GM15510 (cell line): ENCODE measurements around the gene IFNAR2.

Source experiments
- POLR2A ChIP-seq: IDR thresholded peaks from 3 replicates; pipeline ENCODE4 v1.6.1; 2011; ENCODE audit warnings: borderline replicate concordance; ENCODE audit not compliant: insufficient read length; ENCODE audit errors: extremely low read depth

The IFNAR2 gene

DNA sequence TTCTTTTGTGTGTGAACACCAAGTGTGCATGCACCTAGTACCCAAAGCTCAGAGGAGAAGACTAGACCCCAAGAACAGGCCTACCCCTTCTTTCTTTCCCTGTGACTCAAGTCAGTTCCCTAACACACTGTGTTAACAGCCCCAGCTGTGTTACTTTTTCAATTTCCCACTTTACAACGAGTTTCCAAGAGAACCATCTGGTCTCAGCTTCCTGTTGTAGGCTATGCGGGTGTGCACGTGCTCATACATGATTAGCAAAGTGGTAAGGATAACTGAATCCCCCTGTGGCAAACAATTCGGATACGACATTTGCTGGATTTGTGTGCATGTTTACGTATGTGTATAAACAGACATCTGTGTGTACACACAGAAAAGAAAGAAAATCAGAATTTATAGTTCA lies 17.9 kb downstream of the IFNAR2 start:
- no peak for TF ChIP-seq POLR2A

DNA sequence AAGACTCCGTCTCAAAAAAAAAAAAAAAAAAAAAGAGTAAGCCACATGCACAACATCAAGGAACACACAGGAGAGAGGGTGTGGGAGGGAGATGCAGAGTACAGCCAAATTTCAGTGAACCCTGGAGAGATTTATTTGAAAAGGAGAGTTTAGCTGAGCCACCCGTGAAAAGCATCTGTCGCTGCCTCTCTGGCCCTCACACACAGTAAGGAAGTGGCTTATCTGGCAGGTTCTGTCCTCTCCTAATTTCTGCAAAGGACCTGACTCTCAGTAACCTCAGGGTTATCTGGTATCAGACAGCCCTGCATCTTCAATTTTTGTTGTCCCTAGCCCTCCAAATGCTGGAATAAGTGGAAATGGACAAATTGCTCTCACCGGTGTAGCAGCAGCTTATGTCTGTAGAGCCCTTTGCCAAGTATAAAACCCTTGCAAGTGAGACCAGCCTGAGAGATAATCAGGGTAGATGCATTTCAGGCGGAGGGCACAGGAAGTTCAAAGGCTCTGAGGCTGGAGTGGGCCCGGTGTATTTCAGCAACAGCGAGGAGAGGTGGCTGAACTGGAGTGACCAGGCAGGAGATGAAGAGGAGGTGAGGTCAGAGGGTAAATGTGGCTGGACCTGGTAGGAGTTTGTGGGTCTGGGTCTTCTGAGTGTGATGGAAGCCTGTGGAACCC lies 19.7 kb downstream of the IFNAR2 start:
- no peak for TF ChIP-seq POLR2A

DNA sequence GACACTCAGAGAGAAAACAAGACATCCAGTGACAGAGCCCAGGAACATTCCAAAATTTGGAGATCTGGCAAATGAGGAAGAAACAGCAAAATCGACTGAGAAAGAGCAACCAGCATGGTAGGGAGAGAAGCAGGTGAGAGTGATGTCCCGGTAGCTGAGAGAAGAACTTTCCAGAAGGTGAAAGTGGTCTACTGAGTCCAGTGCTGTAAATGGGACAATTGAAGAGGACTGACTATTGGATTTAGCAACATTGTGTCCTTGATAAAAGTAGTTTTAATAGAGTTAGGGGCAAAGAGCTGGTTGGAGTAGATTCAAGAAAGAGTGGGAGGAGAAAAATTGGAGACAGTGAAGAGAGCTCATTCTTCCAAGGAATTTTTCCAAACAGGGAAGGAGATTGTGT lies 21.4 kb downstream of the IFNAR2 start:
- TF ChIP-seq POLR2A, result no peak

DNA sequence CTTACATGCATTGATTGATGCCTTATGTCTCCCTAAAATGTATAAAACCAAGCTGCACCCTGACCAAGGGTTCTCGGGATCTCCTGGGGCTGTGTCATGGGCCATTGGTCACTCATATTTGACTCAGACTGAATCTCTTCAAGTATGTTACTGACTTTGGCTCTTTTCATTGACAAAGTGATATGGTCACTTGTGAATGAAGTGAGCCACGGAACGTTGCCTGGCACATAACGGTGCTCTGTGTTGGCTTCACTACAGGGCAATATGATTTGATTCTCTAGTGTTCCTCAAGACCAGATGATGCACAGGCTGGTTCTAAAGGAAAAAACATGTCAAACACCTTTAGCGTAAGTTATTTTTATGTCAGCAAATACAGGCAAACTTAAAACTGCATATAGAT lies 25.0 kb downstream of the IFNAR2 start:
- no peak for TF ChIP-seq POLR2A

DNA sequence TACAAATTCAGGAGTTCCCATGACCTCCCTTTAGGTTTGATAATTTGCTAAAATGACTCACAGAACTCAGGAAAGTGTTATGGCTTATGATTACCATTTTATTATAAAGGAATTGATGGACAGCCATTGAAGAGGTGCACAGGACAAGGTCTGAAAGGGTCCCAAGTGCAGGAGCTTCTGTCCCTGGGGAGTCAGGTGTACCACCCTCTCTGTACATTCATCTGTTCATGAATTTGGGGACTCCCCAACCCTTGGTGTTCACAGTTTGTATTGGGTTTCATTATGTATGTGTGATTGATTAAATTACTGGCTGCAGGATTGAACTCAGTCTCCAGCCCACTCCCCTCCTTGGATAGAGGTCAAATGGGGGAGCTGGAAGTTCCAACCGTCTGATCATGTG lies 25.7 kb downstream of the IFNAR2 start:
- TF ChIP-seq POLR2A, result no peak

DNA sequence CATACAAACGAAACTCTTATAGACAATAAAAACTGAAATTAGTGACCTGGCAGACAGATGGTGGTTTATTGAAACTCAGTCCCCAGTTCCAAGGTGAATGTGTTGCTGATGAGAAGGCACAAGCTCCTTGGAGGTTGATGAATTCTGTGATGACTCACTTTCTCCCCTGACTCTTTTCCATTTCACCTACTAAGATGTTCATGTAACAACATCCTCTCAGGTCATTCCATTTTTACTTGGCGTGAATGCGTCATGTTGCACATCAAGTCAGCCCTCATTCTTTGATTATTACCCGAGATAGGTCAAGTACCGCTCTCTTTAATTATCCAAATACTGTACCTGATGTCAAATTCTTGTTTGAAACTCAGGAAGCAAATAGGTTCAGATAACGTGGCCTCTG lies 26.3 kb downstream of the IFNAR2 start:
- no peak for TF ChIP-seq POLR2A

DNA sequence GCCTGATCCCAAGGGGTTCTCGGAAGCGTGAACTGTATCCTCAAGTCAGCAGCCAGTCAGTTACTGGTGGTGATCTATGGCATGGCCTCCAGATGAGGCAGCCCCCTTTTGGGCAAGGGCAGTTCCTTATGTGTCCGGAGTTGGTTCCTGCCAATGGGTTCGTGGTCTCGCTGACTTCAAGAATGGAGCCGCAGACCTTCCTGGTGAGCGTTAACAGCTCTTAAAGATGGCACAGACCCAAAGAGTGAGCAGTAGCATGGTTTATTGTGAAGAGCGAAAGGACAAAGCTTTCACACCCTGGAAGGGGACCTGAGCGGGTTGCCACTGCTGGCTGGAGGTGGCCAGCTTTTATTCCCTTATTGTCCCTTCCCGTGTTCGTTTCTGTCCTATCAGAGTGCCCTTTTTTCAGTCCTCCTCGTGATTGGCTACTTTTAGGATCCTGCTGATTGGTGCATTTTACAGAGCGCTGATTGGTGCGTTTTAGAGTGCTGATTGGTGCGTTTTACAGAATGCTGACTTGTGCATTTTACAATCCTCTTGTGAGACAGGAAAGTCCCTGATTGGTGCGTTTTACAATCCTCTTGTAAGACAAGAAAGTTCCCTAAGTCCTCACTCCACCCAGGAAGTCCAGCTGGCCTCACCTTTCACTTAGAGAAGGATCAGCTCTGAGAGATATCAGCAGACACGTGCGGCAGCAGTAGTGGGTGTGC lies 27.5 kb downstream of the IFNAR2 start:
- no peak for TF ChIP-seq POLR2A

DNA sequence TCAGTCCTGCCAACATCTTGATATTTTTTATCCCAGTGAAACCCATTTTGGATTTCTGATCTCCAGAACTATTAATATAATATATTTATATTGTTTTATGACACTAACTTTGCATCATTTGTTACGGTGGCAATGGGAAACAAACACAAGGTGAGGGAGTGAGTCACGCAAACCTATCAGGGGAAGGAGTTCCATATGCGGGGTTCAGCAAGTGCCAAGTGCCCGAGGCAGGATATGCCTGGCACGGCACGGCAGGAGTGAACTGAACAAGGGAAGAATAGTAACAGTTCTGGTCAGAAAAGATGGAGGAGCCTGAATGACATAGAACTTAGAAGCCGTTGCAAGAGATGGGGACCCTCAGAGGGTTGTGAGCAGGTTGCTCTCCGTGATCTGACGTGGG lies 28.7 kb downstream of the IFNAR2 start:
- no peak for TF ChIP-seq POLR2A

DNA sequence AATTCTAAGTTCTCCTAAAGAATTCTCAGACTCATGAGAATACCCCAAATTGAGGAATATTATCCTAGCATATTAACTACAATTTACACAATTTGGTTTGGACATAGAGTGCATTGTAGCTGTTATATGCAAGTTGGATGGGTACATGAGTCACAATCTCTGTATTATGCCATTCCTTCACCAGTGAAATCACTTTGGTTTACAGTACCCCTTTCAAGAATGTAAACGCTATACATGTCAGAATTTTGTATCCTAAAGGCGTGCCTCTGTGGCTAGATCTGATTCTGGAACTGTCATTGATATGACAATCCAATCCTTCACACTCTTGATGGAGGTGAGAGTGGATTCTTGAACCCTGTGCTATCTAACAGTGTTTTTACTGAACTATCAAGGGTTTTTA lies 29.7 kb downstream of the IFNAR2 start:
- no peak for TF ChIP-seq POLR2A

DNA sequence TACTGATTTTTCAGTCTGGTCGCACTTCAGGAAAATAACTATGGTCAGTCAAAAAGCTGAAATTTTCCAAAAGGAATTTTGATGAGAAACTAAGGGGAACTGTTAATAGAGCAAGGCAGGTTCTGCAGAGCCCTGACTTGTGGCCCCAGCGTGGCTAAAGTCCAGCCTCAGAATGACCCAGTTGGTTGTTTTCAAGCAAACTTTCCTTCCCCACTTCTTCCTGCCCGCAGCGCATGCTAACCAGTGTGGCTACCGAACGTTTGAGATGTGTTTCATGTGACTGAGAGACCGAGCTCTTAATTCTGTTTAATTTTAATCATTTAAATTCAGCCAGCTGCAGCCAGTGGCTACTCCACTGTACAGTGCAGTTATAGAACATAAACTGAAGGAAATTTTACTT lies 30.3 kb downstream of the IFNAR2 start:
- TF ChIP-seq POLR2A, result no peak

DNA sequence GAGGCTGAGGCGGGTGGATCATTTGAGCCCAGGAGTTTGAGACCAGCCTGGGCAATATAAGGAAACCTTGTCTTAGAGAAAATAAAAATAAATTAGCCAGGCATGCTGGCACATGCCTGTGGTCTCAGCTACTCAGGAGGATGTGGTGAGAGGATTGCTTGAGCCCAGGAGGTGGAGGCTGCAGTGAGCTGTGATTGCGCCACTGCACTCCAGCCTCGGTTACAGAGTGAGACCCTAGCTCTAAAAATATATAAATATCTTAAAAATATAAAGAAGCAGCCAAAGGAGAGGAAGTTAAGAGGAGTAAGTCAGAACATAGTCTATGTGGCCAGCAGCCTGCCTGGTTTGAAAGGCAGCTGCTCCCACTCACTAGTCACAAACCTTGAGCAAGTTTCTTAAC lies 31.9 kb downstream of the IFNAR2 start:
- TF ChIP-seq POLR2A, result no peak

DNA sequence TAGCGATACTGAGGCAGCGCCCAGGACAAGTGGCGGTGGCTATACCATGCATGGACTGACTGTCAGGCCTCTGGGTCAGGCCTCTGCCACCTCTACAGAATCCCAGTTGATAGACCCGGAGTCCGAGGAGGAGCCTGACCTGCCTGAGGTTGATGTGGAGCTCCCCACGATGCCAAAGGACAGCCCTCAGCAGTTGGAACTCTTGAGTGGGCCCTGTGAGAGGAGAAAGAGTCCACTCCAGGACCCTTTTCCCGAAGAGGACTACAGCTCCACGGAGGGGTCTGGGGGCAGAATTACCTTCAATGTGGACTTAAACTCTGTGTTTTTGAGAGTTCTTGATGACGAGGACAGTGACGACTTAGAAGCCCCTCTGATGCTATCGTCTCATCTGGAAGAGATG lies 33.2 kb downstream of the IFNAR2 start:
- no peak for TF ChIP-seq POLR2A

DNA sequence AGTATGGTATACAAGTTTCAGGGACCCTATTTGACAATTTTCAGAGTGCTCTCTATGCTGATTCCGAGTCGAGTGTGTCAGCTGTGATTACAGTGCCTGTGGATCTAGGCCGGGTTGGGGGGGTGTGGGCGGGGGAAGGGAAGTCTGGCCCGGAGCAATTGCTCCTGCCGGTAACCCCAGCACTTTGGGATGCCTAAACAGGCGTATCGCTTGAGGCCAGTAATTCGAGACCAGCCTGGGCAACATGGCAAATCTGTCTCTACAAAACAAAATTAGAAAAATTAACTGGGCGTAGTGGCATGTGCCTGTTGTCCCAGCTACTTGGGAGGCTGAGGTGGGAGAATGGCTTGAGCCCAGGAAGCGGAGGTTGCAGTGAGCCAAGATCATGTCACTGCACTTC lies 34.8 kb downstream of the IFNAR2 start:
- no peak for TF ChIP-seq POLR2A

DNA sequence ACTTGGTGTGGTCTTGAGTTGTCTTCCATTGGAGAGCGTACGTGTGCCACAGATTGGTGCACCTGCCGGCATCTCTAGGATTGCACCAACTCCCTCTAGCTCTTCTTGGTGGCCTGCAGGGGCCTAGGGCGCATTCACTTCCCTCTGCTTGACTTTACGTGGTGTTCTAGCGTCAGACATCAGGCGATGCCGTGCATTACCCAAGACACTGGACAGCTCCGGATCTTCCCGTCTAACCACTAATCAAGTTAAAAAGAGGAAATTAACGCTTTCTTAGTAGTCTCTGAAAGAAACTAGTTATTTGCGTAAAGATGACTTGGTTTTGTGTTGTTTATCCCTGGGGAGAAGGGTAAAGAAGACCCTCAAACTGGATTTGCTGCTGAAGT lies 35.9 kb downstream of the IFNAR2 start:
- no peak for TF ChIP-seq POLR2A

DNA sequence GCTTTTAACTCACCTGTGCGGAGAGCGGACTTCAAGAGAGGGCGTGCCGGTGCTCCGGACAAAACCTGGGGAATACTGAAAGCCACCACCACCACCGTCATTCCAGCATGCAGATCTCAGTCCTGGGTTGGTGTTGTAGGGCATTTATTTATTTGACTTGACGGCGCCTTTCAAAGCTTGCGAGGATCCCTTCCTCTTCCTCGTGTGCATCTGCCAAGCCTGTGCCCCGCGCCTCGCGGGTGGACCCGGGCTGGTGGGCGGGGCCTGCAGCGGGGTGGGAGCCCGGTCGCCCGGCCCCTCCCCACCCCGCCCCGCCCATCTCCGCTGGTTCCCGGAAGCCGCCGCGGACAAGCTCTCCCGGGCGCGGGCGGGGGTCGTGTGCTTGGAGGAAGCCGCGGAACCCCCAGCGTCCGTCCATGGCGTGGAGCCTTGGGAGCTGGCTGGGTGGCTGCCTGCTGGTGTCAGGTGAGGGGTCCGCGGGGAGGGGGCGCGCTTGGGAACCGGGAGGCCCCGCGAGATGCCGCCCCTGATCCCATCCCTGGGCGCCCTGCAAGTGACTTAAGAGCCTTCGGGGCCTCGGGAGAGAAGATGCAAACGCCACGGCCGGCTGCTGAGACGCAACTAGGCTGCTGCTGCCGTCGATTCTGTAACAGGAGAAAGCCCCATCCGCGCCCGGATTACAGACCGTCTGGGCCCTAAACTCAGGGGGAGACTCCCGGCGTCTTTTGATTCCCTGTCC lies 36.5 kb downstream of the IFNAR2 start, which contains the start of gene IL10RB:
IL10RB (plus strand) TSS at position 318 of the 739 bp plus-strand sequence; CDS start at position 417, 99 bp downstream.
- TF ChIP-seq POLR2A, result peak; percentile 72

DNA sequence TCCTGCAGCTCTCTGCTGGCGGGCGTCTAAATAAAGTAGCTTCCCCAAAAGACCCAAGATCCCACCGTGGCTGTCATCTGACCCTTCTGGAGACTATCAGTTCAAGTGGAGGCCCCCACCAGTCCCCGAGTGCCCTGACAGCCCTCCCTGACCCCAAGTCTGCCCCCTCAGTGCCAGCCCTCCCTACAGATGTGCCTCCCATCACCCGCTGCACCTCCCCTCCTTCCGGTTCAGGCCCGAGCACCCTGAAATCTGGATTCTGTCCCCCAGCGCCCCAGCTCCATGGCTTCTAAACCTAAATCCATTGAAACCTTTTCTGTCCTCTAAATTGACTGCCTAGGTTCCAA lies 37.0 kb downstream of the IFNAR2 start:
- TF ChIP-seq POLR2A, result no peak

DNA sequence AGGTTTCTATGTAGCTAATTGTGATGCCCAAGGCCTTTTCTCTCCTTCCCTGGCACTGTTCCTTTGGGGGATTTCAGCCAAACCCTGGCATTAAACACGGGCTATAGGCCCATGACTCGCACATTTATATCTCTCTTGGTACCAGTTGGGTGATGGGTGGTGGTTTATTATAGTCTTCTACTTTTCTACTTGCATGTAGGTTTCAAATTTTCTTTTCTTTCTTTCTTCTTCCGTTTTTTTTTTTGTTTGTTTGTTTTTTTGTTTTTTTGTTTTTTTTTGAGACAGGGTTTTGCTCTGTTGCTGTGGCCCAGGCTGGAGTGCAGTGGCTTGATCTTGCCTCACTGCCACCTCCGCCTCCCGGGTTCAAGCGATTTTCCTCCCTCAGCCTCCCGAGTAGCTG lies 37.5 kb downstream of the IFNAR2 start:
- TF ChIP-seq POLR2A, result no peak

DNA sequence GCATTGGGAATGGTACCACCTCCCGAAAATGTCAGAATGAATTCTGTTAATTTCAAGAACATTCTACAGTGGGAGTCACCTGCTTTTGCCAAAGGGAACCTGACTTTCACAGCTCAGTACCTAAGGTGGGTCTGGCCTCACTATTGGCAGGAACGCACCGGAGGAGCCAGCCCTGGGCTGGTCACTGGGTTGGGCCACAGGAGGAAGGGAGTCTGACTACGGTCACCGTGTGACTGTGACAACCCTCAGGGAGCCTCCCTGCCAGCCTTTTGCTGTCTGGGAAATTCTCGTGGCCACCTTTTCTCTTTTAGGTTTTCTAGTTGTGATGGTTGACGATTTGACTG lies 38.6 kb downstream of the IFNAR2 start:
- TF ChIP-seq POLR2A, result no peak
